Amniotic stem cell (primary cell): ENCODE data around the gene NR5A1.

Experiments used
- DNase-seq: peaks from one replicate; lab custom pipeline; 2025; lab: John Stamatoyannopoulos, UW

NR5A1 gene

DNA sequence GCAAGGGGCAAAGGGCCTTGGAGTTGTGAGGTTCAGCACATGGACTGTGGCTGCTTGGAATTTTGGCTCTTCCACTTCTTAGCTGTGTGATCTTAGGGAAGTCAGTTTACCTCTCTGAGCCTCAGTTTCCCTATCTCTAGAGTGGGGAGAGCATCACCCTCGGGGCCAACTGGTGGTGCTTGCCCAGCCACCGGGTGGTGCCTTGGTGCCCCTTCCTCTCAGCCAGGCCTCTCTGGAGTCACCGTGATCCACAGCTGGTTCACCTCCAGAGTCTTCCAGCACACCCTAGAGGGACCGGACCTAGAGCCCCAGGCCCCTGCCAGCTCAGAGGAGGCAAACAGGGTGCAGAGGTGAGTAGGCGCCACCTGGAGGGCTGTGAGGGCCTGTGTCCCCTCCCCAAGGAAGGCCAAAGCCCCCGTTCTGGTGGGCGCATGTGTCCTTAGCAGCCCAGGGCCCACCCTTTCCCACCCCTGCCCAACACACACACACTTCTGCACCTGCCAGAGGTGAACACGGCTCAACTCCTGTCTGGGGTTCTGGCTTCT, 49.2 kb downstream of the NR5A1 start:
- DNase-seq, result no peak

DNA sequence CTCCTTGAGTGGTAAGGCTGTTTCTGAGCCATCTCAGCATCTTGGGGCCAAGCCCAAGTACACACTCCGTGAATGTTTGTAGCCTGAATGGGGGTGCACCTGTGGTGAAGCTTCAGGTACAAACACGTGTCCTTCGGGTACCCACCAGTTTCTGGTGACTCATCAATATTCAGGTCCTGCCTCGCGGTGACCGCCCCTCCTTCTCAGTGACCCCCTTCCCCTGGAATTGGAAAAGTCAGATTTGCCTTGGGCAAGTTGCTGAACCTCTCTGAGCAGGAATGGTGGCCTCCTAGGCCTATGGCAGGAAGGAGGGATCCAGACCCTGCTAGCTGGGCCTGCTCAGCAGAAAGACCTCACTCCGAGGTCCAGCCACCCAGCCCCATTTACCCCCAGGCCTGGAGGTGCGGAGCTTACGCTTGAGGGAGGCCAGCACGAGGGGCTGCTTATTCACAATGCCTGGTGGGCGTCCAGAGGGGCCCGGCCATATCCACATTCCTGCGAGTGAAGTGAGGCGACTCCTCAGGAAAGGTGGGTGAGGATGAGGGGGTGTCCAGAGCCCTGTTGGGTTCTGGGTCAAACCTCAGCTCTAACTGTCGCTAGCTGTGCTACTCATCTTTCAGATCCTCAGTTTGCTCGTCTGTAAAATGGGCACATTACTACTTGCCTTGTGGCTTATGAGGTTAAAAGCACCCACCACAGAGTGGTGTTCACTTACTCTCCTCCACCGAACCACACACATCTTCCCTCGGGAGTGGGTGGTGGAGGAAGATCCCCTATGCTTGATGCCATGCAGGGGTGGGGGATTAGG, 49.9 kb downstream of the NR5A1 start:
- no peak for DNase-seq

DNA sequence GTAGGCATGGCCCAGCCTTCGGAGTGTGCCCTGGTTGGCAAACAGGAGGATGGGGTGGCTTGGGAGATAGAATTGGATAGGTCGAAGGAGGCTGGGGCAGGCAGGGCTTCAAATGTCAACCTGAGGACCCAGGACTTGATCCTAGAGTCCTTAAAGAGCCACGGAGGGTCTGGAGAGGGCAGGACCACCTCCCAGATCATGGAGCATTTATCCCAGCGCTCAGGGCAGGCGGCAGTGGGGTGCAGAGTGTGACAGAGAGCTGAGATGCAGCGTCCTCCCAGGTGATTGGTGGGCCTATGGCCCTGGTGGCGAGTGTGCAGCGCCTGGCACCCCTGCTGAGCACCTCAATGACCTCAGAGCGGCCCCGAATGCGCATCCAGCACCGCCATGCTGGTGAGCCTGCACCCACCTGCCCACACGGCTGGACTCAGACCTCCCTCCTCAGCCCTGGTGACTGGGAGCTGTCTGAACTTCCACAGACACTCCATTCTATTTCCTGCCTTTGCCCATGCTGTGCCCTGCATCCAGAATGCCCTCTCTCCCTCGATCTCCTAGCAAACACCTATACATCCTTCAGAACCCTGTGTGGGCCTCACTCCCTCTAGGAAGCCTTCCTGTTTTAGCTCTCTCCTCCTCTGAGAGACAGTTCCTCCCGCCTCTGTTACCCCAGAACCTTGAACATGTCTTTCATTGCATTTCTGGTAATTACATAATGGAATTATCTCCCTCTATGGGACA, 50.7 kb downstream of the NR5A1 start:
- no peak for DNase-seq

DNA sequence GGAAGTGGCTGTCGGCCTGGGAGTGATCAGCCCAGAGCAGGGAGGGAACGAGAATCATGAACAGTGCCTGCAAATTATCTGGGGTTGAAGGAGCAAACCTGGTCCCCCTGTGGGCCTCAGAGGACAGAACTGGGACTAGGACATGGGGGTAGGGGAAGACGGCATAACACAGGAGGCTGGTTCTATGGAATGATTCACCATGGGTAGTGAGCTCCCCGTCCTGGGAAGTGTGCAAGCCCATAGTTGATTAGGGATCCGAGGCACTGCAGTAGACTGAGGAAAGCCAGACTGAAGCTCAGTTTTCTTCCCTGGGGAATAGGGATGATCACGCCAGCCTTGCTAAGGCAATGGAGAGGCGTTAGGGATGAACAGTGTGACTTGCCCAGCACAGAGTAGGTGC, 51.4 kb downstream of the NR5A1 start:
- no peak for DNase-seq

DNA sequence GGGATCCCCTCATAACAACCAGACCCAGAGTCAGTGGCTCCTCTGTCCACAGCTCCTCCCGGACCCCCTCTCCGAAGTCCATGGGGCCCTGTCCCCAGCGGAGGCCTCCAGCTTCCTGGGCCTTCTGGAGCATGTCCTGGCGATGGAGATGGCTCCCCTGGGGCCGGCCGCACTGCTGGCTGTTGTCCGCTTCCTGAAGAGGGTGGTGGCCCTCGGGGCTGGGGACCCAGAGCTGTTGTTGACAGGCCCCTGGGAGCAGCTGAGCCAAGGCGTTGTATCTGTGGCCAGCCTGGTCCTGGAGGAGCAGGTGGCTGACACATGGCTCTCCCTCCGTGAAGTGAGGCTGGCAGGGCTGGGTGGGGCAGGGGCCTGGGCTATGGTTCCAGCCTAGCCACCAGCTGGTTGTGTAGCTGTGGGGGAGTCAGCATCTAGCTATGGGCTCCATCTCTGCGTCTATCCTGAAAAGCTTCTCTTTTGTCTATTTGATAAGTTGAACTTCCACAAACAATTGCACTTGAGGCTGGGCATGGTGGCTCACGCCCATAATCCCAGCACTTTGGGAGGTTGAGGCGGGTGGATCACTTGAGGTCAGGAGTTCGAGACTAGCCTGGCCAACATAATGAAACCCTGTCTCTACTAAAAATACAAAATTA, 52.3 kb downstream of the NR5A1 start:
- no peak for DNase-seq

DNA sequence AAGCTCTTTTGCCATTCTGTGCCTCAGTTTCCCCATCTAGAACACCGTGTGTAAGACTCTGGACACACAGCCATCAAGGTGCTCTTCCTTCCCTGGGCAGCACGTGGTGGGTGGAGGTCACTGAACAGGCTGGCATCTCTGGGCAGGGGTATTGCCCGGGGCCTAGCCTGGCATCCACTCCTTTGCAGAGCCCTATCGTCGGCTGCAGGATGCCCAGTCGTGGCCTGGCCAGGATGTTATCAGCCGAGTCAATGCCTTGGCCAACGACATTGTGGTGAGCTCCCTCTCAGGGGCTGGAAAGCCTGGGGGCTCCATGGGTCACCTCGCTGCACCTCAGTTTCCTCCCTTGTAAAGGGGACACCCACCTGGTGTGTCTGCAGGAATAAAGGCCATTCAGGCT, 52.9 kb downstream of the NR5A1 start:
- DNase-seq, result no peak

DNA sequence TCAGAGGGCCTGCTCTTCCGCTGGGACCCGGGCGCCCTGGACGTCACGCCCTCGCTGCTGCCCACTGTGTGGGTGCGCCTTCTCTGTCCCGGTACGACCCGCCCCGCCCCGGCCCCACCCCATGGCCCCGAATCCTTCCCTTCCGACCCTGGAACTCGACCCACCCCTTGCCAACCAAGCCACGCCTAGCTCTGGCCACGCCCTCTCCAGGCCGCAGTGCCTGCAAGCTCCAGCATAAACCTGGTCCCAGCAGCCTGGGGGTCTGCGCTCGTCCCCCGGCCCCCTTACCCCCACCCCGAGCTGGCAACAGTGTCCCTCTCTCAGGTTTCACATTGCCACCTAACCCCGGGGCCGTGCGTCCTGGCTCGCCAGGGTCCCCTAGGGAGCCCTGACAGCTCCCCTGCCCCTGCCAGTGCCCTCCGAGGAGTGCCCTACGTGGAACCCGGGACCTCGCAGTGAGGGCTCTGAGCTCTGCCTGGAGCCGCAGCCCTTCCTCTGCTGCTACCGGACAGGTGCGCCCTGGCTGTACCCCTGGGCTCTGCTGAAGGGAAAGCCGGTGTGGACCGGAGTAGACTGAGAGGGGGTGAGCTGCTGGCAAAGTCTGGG, 53.5 kb downstream of the NR5A1 start:
- DNase-seq, result no peak

DNA sequence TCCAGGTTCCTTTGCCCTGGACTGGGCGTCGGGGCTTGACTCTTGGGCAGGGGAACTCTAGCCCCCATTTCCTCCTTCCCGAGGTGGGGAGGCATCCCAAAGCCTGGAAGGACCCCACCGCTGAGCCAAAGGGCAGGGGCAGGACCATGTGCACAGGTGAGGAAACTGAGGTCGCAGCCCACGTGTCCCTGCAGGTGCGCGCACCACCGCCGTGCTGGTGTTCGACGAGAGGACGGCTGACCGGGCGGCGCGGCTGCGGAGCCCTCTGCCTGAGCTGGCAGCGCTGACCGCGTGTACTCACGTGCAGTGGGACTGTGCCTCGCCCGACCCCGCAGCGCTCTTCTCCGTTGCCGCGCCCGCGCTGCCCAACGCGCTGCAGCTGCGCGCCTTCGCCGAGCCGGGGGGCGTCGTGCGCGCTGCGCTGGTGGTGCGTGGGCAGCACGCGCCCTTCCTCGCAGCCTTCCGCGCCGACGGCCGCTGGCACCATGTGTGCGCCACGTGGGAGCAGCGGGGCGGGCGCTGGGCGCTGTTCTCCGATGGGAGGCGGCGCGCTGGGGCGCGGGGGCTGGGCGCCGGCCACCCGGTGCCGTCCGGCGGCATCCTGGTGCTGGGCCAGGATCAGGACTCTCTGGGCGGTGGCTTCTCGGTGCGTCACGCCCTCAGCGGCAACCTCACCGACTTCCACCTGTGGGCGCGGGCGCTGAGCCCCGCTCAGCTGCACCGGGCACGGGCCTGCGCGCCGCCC, 54.2 kb downstream of the NR5A1 start:
- DNase-seq, result no peak

DNA sequence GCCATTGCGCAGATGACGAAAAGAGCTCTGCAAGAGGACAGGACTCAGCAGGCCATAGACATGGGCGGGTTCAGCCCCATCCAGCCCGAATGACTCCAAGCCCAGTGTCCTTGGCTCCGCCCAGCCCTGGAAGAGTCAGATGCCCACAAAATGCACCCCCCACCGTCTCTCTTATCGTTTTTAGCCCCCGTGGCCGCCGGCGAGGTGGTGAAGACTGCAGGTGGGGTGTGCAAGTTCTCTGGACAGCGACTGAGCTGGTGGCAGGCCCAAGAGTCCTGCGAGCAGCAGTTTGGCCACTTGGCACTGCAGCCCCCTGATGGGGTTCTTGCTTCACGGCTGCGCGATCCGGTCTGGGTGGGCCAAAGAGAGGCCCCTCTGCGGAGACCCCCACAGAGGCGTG, 54.9 kb downstream of the NR5A1 start:
- no peak for DNase-seq

DNA sequence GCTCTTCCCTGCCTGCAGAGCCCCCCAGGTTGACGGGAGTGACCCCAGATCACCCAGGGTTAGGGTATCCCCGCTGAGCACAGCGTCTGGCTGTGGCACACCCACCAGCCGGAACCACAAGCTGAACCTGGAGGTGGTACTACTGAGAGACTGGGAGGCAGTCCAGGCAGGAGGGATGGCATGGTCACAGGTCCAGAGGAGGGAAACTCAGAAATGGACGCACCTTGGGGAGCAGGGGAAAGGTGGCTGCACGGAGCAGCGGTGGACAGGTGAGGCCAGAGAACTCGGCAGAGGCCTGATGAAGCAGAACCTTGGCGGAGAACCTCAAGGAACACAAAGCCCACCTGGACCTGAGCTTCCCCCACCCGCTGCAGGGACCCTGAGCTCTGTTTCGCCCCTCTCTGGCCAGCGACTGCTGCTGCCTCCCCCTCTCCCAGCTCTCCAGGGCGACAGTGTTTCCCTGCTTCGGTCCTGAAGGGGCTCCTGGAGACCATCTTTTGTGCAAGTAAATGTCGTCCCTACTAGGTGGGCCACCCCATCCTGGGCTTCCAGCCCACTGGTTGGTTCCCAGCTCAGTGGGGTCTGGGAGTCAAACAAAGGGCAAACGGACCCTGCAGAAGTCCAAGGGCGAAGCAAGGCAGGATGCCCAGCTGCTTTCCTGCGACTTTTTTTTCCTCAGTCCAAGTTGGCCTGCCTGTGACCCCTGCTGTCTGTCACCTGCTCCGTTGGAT, 56.1 kb downstream of the NR5A1 start:
- no peak for DNase-seq

DNA sequence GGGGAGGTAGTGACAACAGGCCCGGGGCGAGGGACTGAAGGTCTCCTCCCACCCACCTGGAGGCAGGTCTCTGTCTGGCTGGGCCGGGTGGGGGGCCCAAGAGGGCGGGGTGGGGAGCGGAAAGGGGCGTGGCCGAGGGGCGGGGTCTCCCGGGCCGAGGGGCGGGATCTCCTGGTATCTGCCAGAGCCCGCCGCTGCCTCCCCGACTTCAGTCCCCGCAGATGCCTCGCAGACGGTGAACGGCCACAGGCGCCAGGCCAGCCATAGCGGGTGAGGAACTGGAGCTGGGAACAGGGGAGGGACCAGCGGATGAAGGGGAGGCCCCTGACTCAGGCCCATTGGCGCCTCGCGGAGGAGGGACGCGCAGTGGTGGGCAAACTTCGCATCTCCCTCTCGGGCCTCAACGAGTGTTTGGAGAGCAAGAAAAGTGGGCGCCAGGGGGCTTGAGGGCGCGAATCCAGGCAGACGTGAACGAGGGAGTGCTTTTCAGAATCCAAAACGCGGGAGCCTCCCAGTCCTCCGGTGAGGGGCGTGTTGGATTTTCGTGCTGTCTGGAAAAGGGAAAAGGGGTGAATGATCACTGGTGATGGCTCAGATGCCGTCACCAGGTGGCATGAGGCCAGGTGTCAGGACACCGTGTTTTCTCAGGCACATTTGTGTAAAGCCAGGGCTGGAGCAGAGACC, 56.8 kb downstream of the NR5A1 start, which contains the start of gene ADGRD2:
Gene ADGRD2, plus strand, starts transcription at position 211 of the 684 bp plus-strand sequence. CDS start 1,216 bp downstream, outside the sequence.
- no peak for DNase-seq

DNA sequence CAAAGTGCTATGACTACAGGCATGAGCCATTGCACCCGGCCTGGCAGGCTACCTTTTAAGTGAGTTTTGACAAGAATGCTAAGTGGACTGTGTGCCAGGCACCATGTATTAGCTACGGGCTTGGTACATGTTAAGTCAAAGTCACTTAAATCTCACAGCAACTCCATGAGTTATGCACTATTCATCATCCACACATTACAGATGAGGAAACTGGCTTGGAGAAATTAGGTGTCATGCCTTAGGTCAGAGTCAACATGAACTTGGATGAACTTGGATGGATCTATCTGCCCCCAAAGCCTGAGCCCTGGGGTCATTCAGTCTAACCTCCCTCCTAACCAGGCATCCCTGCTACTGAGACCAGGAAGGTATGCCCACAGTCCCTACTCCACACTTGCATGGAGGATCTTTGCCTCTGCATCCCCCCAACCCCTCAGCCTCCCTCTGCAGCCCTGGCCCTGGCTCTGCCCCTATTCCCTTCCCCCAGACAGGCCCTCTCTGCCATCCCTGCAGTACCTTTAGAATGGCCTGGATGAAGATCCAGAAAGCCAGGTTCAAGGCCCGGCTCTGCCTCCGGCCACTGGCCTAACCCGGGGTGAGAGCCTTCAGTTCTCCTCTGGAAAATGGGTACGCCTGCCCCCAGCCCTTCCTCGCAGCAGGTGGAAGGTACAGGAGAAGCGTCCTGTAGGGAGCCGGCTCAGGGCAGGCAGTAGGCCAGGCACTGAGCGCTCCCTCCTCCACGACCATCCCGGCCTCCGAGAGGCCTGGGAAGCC, 57.6 kb downstream of the NR5A1 start:
- DNase-seq, result no peak

DNA sequence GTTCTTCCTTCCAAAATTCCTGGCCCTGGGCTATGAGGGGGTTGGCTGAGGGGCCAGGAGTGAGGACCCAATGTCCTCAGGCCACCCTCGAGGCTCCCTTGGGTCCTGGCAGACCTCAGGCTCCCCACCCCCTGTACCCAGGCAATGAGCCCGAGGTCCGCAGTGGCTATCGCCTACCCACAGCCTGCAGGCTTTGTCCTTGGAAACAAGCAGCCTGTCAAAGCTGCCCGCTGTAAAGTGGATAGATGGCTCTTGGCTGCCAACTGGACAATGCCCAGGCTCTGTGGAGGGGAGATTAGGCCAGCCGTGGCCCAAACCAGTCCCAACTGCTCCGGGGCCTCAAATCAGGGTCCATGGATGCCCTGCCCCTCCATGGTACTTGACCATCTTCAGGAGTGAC, 59.2 kb downstream of the NR5A1 start:
- DNase-seq, result no peak

DNA sequence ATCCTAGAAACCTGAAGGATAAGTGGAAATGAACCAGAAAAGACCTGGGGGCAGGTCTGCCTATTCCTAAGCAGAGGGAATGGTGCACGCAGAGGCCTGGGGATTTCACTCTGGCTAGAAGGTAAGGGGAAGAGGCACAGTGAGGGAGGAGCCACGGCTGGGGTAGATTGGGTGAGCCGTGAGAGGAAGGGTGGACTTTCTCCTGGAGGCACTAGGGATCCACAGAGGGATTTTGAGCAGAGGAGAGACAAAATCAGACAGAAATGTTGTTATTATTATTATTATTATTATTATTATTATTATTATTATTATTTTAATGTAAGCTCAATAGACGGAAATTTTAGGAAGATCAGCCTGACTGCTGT, 59.9 kb downstream of the NR5A1 start:
- DNase-seq, result no peak

DNA sequence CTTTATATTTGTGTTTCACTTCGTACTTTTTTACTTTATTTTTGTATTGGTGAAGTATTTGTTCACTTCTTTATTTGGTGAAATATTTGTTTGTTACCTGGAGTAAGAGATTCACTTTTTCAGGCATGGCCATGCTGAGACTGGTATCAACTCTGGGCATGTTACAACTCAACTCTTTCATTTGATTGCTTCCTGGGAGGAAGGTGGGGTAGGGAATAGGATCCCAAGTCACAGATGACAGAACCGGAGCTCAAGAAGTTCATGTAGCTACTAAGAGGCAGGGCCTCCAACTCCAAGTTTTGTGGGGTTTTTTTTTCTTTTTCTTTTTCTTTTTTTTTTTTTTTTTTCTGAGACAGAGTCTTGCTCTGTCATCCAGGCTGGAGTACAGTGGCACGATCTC, 63.0 kb downstream of the NR5A1 start:
- no peak for DNase-seq

DNA sequence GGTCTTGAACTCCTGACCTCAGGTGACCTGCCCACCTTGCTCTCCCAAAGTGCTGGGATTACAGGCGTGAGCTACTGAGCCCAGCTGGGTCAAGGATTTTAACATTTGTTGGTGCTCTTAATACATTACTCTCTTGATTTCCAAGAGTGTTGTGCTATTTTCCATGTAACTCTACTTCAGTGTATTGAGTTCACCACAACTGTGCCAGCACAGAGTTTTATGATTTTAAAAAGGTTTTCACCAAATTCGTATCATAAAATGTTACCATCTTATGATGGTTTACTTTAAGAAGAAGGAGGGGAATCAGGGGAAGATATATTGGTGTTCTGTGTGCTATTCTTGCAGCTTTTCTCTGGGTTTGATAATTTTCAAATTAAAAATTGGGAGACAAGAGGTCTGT, 63.6 kb downstream of the NR5A1 start:
- DNase-seq, result no peak

DNA sequence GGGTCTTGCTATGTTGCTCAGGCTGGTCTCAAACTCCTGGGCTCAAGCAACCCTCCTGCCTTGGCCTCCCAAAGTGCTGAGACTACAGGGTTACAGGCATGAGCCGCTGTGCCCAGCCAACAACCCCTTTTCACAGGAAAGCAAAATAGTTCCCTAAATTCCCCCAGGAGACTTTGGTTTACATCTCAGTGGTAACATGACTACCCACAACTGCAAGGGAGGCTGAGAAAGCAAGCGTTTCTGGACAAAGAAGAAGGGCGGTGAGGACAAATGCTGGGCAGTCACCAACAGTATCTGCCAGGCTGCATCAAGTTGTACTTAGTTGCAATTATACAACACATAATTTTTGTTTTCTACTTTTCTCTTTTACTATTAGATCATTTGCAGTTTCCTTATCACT, 64.4 kb downstream of the NR5A1 start:
- no peak for DNase-seq

DNA sequence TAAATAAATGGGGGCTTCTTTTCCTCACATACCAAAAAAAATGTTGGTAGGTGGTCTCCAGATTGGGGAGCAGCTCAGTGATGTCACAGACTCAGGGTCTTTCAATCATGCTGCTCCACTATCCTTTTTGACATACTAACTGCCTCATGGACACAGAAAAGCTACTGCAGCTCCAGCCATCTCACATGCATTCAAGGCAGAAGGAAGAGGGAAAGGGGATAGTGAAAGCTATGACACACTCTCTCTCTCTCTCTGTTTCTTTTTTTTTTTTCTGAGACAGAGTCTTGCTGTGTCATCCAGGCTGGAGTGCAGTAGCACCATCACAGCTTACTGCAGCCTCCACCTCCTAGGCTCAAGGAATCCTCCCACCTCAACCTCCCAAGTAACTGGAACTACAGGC, 64.8 kb downstream of the NR5A1 start:
- DNase-seq, result no peak

DNA sequence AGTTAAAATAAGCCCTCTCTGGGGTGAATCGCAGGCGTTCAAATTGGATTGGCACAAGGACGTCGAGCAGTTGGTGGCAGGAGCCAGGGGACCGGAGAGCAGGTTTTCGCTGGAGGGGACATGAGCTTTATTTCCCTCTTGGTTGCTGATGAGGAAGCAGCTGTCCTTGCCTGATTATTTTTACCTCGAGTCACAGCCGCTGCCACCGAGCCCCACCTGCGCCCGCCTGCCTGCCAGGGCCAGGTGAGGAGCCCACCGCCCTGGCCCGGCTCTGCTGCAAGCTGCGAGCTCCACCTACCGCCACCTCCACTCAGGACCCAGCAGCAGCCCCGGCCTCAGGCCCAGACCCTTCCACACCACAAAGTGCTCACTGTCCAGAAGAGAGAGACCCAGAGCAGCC, 65.9 kb downstream of the NR5A1 start:
- no peak for DNase-seq

DNA sequence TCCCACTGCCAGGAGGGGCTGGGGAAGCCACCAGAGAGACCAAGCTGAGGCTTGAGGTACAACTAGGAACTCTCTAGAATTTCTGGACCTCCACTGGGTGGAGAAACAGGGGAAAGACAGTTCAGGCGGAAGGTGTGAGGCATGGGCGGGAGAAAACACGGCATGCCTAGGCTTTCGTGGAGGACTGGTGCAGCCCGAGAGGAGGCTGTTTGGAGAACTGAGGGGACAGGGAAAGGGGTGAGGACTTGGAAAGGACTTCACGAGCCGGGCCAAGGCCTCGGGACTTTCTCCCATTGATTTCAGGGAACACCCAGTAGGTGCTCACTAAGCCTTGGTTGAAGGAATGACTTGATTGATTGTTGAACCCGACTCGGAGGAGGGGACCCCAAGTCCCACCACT, 66.4 kb downstream of the NR5A1 start:
- DNase-seq, result no peak
